ENCODE measurements around the gene IKZF4. TPM values are rescaled to one million over a fixed set of nuclear protein-coding genes. Genes with fewer than 3 reads are reported as not detected.

The IKZF4 gene
- total RNA-seq, 1 experiment from 2014 or later: 8.5 TPM

DNA sequence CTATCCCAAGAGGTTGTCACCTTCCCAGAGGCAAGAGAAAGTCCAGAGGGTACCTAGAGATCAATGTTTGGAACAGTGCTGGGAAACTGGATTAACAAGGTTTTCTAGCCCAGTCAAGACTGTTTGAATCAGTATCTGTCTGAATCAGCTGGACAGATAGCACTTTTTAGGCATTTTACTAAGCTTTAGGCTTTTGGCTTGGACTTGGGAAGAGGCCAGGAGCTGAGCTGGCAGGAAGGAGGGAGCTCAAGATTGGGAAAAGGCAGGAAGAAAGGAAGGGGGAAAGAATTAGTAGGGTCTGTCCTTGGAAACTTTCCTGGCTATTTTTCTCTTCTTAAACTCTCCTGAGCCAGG, 8.3 kb downstream of the IKZF4 start:
- H3K27ac ChIP-seq (ENCODE audit: low read depth, low read length): no peak overlapping the region
- TF ChIP-seq YY1 (IDR thresholded peaks at IDR 0.05; ENCODE audit: extremely low read depth, insufficient replicate concordance, low read depth, low read length): no peak
- no peak for TF ChIP-seq ZFX (IDR thresholded peaks at IDR 0.05)
- TF ChIP-seq, protein P1, sequence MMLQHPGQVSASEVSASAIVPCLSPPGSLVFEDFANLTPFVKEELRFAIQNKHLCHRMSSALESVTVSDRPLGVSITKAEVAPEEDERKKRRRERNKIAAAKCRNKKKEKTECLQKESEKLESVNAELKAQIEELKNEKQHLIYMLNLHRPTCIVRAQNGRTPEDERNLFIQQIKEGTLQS (IDR thresholded peaks at IDR 0.05): no peak
- no peak for TF ChIP-seq JUND (IDR thresholded peaks at IDR 0.05)
- TF ChIP-seq SP1 (IDR thresholded peaks at IDR 0.05; ENCODE audit: low read depth): no peak
- TF ChIP-seq CBX3 (IDR thresholded peaks at IDR 0.05; ENCODE audit: low read depth): no peak
- TF ChIP-seq SRF (IDR thresholded peaks at IDR 0.05; ENCODE audit: low read depth): no peak
- TF ChIP-seq ELF1 (IDR thresholded peaks at IDR 0.05; ENCODE audit: borderline replicate concordance, low read depth): no peak
- no peak for TF ChIP-seq POLR2AphosphoS5 (IDR thresholded peaks at IDR 0.05; ENCODE audit: low read depth, low read length)
- TF ChIP-seq SIN3A (IDR thresholded peaks at IDR 0.05; ENCODE audit: low read depth): no peak
- TF ChIP-seq EGR1 (IDR thresholded peaks at IDR 0.05; ENCODE audit: low read depth): no peak
- TF ChIP-seq EZH2phosphoT487 (IDR thresholded peaks at IDR 0.05; ENCODE audit: borderline replicate concordance): no peak
- no peak for TF ChIP-seq EZH2 (IDR thresholded peaks at IDR 0.05)
- ChIA-PET POLR2A (interaction anchor here (0.9 to 1.1 kb wide), 2 partner anchors 22 to 32 kb away, joined by 3 read pairs; partner anchors contain the start of gene SUOX), RAD21 (ENCODE audit: low non-redundant PET in 1 of 2, low total read pairs in 2 of 2, uncharacterized antibody in 2 of 2, unreplicated experiment in 2 of 2) (interaction anchor here (0.6 to 1.4 kb wide), 3 partner anchors 22 to 33 kb away, joined by 3 to 4 read pairs (median 4); partner anchors contain the start of gene SUOX (in 1 of the 2)), CTCF (interaction anchor here (0.6 to 2.6 kb wide), 13 partner anchors 9 to 292 kb away, joined by 3 to 24 read pairs (median 4); partner anchors contain the start of gene SUOX)
- no peak overlapping the region for H2AFZ ChIP-seq (ENCODE audit: low read depth, low read length, poor library complexity, severe bottlenecking)
- H3K36me3 ChIP-seq (ENCODE audit: control insufficient read depth in 1 of 2, insufficient read depth in 2 of 2, low read length in 2 of 2): no peaks in the 10 kb centered on the region
- no peaks in the 10 kb centered on the region for H3K27me3 ChIP-seq (ENCODE audit: insufficient read depth, low read length)
- H3K4me2 ChIP-seq (ENCODE audit: low read length): no peak overlapping the region
- no peaks in the 10 kb centered on the region for H3K4me1 ChIP-seq (ENCODE audit: control insufficient read depth in 1 of 2, insufficient read depth in 2 of 2, low read length in 2 of 2)
- ATAC-seq (no peak), DNase-seq (ENCODE audit: low read depth, low spot score) (no peak)
- no TSS peak for BruUV-seq (replicated peaks)
- no peaks in the 10 kb centered on the region for H3K9me3 ChIP-seq (ENCODE audit: control insufficient read depth in 1 of 2, insufficient read depth in 1 of 2, low read depth in 1 of 2, low read length in 2 of 2)
- no peaks in the 10 kb centered on the region for H3K79me2 ChIP-seq (ENCODE audit: insufficient read depth, low read length)
- no peak overlapping the region for H3K4me3 ChIP-seq (replicated peaks in 1 of 2; ENCODE audit: low read depth in 1 of 2, low read length in 2 of 2)
- no peak overlapping the region for H3K9ac ChIP-seq (ENCODE audit: low read length)
- intact Hi-C loops (cut with micrococcal nuclease): loop anchor here (1.0 to 5.0 kb wide), 2 partner anchors 33 to 292 kb away; no protein-coding TSS in a partner anchor
- H4K20me1 ChIP-seq (ENCODE audit: insufficient read depth): no peaks in the 10 kb centered on the region
- no peaks in the 10 kb centered on the region for H3K9me2 ChIP-seq (ENCODE audit: insufficient read depth)

Data from HCT116 (cell line).